IMR-90 (cell line): Measurements from ENCODE around the gene ARHGAP24. TPM values are rescaled to one million over a fixed set of nuclear protein-coding genes. Genes with fewer than 3 reads are reported as not detected.

Source experiments
- ATAC-seq: fragments of 200-7000 bp; cut with Tn5 transposase; 2 replicates; pipeline ENCODE4 v1.9.1; 2020; ENCODE audit warnings: low read depth, mild to moderate bottlenecking, moderate library complexity
- BruUV-seq: library from RNA; stranded (reverse); fragments of 400-500 nt; replicated peaks from 2 replicates; lab custom pipeline; 2021; lab: Mats Ljungman, UMichigan
- CTCF ChIA-PET: fragments of 300-600 bp; formaldehyde crosslinking; extraction: SDS; loops from one replicate; lab custom pipeline; 2021; ENCODE audit warnings: antibody characterized with exemption; lab: Yijun Ruan, JAX
- POLR2A ChIA-PET: fragments of 300-600 bp; sonication (Branson Sonifier 250); formaldehyde crosslinking; loops from one replicate; lab custom pipeline; 2022; ENCODE audit warnings: antibody characterized with exemption; ENCODE audit not compliant: unreplicated experiment; lab: Charles Lee
- DNase-seq: peaks from one replicate; pipeline ENCODE4 v3.0.0; 2013
- H2AFZ ChIP-seq: replicated peaks from 2 replicates; pipeline ENCODE3; 2013; ENCODE audit warnings: low read length, mild to moderate bottlenecking; ENCODE audit not compliant: poor library complexity
- H2AK5ac ChIP-seq: 2 replicates; pipeline ENCODE4 v1.6.1; 2013; ENCODE audit warnings: low read depth, low read length, inconsistent platforms
- H2AK9ac ChIP-seq: replicated peaks from 2 replicates; pipeline ENCODE3; 2013; ENCODE audit warnings: mild to moderate bottlenecking, low read depth, low read length, moderate library complexity; ENCODE audit not compliant: poor library complexity
- H2BK120ac ChIP-seq: 2 replicates; pipeline ENCODE4 v1.6.1; 2013; ENCODE audit warnings: low read depth, low read length, inconsistent platforms
- H2BK15ac ChIP-seq: 3 replicates; pipeline ENCODE4 v1.6.1; 2013; ENCODE audit warnings: low read depth, low read length, inconsistent platforms
- H2BK20ac ChIP-seq: 2 replicates; pipeline ENCODE4 v1.6.1; 2013; ENCODE audit warnings: low read depth, mild to moderate bottlenecking, inconsistent platforms, low read length, moderate library complexity
- H2BK5ac ChIP-seq: 2 replicates; pipeline ENCODE4 v1.6.1; 2013; ENCODE audit warnings: mild to moderate bottlenecking, low read depth, low read length, inconsistent platforms; ENCODE audit not compliant: poor library complexity, severe bottlenecking
- H3K14ac ChIP-seq: replicated peaks from 2 replicates; pipeline ENCODE4 v1.6.1; 2013; ENCODE audit warnings: low read depth, low read length, inconsistent platforms
- H3K18ac ChIP-seq: 2 replicates; pipeline ENCODE4 v1.6.1; 2013; ENCODE audit warnings: low read depth, low read length, control low read depth
- H3K23ac ChIP-seq: 2 replicates; pipeline ENCODE4 v1.6.1; 2013; ENCODE audit warnings: low read depth, low read length, inconsistent platforms
- H3K27ac ChIP-seq: 2 replicates; pipeline ENCODE4 v1.5.1; 2013; ENCODE audit warnings: mild to moderate bottlenecking, control low read depth, low read length; ENCODE audit not compliant: insufficient read depth
- H3K27me3 ChIP-seq: 2 replicates; pipeline ENCODE4 v1.6.1; 2013; ENCODE audit warnings: low read length; ENCODE audit not compliant: control insufficient read depth, insufficient read depth
- H3K36me3 ChIP-seq: 2 replicates; pipeline ENCODE4 v1.6.1; 2013; ENCODE audit warnings: low read length, mixed read lengths; ENCODE audit not compliant: control insufficient read depth, insufficient read depth
- H3K4ac ChIP-seq: 2 replicates; pipeline ENCODE4 v1.6.1; 2013; ENCODE audit warnings: low read depth, low read length, inconsistent platforms
- H3K4me1 ChIP-seq: 2 replicates; pipeline ENCODE4 v1.6.1; 2013; ENCODE audit warnings: low read length, mixed read lengths; ENCODE audit not compliant: control insufficient read depth, insufficient read depth
- H3K4me2 ChIP-seq: 2 replicates; pipeline ENCODE4 v1.6.1; 2013; ENCODE audit warnings: low read depth, mild to moderate bottlenecking, control low read depth, low read length, moderate library complexity
- H3K4me3 ChIP-seq: 2 replicates; pipeline ENCODE4 v1.5.1; 2013; ENCODE audit warnings: low read depth, mild to moderate bottlenecking, control low read depth, low read length, moderate library complexity; ENCODE audit not compliant: insufficient read depth
- H3K56ac ChIP-seq: 2 replicates; pipeline ENCODE4 v1.6.1; 2013; ENCODE audit warnings: low read length, inconsistent platforms; ENCODE audit not compliant: insufficient read depth; ENCODE audit errors: extremely low read depth
- H3K79me1 ChIP-seq, 2 experiments: 2 replicates each; pipeline ENCODE4 v1.6.1; 2013; ENCODE audit warnings: low read length in 2 of 2, inconsistent platforms in 1 of 2, low read depth in 1 of 2
- H3K9ac ChIP-seq: 2 replicates; pipeline ENCODE4 v1.6.1; 2013; ENCODE audit warnings: low read depth, low read length, control low read depth
- H3K9me1 ChIP-seq: 2 replicates; pipeline ENCODE4 v1.6.1; 2013; ENCODE audit warnings: low read length, inconsistent platforms; ENCODE audit not compliant: insufficient read depth
- H3K9me3 ChIP-seq: 2 replicates; pipeline ENCODE4 v1.6.1; 2013; ENCODE audit warnings: low read length; ENCODE audit not compliant: control insufficient read depth, insufficient read depth
- H4K20me1 ChIP-seq: 2 replicates; pipeline ENCODE4 v1.6.1; 2013; ENCODE audit warnings: low read length, inconsistent platforms; ENCODE audit not compliant: insufficient read depth
- H4K5ac ChIP-seq: 2 replicates; pipeline ENCODE4 v1.6.1; 2013; ENCODE audit warnings: mild to moderate bottlenecking, low read depth, low read length, control low read depth
- H4K8ac ChIP-seq, 2 experiments: 2 replicates each; pipeline ENCODE4 v1.6.1; 2013; ENCODE audit warnings: low read depth in 2 of 2, low read length in 2 of 2, control low read depth in 1 of 2, inconsistent platforms in 1 of 2
- H4K91ac ChIP-seq: 2 replicates; pipeline ENCODE4 v1.6.1; 2013; ENCODE audit warnings: low read depth, low read length, inconsistent platforms; ENCODE audit not compliant: insufficient read depth
- CHD1 ChIP-seq: IDR thresholded peaks from 2 replicates; pipeline ENCODE4 v1.6.1; 2012; ENCODE audit warnings: low read depth, low read length, improper control_type of control experiment
- FOS ChIP-seq: fragments of 150-350 bp; IDR thresholded peaks from 2 replicates; pipeline ENCODE4 v1.6.1; 2016; ENCODE audit warnings: low read depth, low read length
- POLR2A ChIP-seq: IDR thresholded peaks from 2 replicates; pipeline ENCODE4 v1.6.1; 2012; ENCODE audit warnings: mild to moderate bottlenecking, low read depth, low read length
- RCOR1 ChIP-seq: IDR thresholded peaks from 2 replicates; pipeline ENCODE4 v1.6.1; 2012; ENCODE audit warnings: mild to moderate bottlenecking, low read length, improper control_type of control experiment; ENCODE audit not compliant: insufficient replicate concordance
- SMC3 ChIP-seq: fragments of 150-350 bp; IDR thresholded peaks from 2 replicates; pipeline ENCODE4 v1.6.1; 2016; ENCODE audit warnings: low read depth, mild to moderate bottlenecking, antibody characterized with exemption, low read length, moderate library complexity
- WGBS, 2 experiments: methylation state at CpG; one replicate each; pipeline versions ENCODE4 v1.1.5 to v1.1.7; 2013; ENCODE audit warnings: missing lambda C conversion rate in 2 of 2; ENCODE audit not compliant: insufficient read length in 1 of 2; ENCODE audit errors: extremely low coverage in 2 of 2; 5-methylcytosine and 5-hydroxymethylcytosine counted together
- dilution Hi-C: fragments of 300-500 bp; cut with HindIII; formaldehyde crosslinking; loops from one replicate; pipeline ENCODE4 v1.14.3; 2018; ENCODE audit warnings: low sequenced_read_pairs; ENCODE audit not compliant: unreplicated experiment
- in situ Hi-C: fragments of 300-500 bp; cut with MboI; formaldehyde crosslinking; loops from 3 replicates; pipeline ENCODE4 v1.14.3; 2019; ENCODE audit warnings: low sequenced_read_pairs, inconsistent platforms, mixed read lengths
- intact Hi-C: fragments of 100-400 bp; cut with micrococcal nuclease; formaldehyde crosslinking; loops from 2 replicates; pipeline ENCODE4 v1.10.0; 2022
- polyA plus RNA-seq, 3 experiments: library from polyadenylated mRNA; depleted of rRNA; stranded (reverse); fragments of >200 nt; gene quantifications; 2 replicates each; pipeline ENCODE4 v1.2.3, GENCODE V29; 2012; ENCODE audit warnings: low replicate concordance in 1 of 3
- total RNA-seq: library from RNA; depleted of rRNA; stranded (reverse); fragments of >200 nt; gene quantifications from 2 replicates; pipeline ENCODE4 v1.2.3, GENCODE V29; 2012
- TF ChIP-seq, protein P1 (sequence below): fragments of 150-350 bp; IDR thresholded peaks from 2 replicates; pipeline ENCODE4 v1.6.1; 2016; ENCODE audit warnings: low read depth, mild to moderate bottlenecking, low read length, moderate library complexity, borderline replicate concordance

ARHGAP24 gene
- total and polyA plus RNA-seq, 2 of the 4 experiments (the other 2 are of a cell fraction): 11.9 to 24.0 TPM

DNA sequence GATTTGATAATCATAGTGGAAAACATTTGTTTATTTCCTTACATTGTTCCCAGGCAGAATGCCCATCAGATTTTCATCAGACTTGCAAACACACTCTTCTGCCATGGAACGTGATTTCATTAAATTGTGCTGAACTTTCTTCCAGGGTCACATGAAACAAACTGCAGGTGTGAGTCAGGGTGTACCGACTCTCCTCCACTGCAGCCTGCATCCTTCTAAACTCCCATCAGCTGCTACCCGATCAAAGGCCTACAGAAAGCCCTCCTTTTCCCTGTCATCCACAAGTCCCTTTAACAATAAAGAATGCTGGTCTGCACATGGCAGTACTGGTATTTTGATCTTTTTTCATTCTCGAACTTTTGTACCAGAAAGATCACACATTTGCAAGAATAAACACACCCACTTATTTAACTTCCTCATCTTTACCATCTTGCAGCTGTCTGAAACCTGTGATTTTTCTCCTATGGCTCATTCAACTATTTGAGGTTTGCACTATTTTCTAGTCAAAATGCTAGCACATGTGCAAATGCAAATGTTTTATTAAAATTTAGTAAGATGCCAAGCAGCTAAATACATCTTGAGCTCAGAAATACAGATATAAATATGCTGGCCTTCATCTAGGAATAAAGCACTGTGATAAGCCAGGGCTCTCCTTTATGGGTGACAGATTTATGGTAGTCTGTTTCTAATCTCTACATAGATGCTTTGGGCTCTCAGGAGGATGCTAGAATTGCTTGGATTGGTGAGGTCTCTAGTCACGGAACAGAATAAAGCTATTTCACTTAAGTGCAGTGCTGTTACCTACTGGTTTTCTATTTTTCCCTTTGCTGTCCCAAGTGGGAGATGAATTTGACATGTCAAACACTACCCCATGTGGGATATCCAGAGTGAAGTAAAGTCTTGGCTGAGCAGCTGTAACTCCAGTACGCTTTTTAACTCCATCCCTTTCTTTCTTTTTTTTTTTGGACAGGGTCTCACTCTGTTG lies 25.8 kb upstream of the ARHGAP24 start:
- Histone ChIP-seq H3K9ac (no peak overlapping the region), H4K5ac (no peak overlapping the region), H3K27me3 (no peaks in the 10 kb centered on the region), H3K23ac (no peak overlapping the region), H3K79me1 (no peaks in the 10 kb centered on the region), H2BK15ac (no peak overlapping the region), H3K4me3 (no peak overlapping the region), H3K4me2 (no peak overlapping the region), H2AFZ (no peak overlapping the region), H2BK5ac (no peak overlapping the region), H4K8ac (no peak overlapping the region), H3K9me3 (no peaks in the 10 kb centered on the region), H3K18ac (no peak overlapping the region), H3K4ac (no peak overlapping the region), H2BK20ac (no peak overlapping the region), H3K9me1 (no peaks in the 10 kb centered on the region), H3K27ac (no peak overlapping the region), H3K56ac (no peak overlapping the region), H3K36me3 (no peaks in the 10 kb centered on the region), H2AK9ac (no peak overlapping the region), H2AK5ac (no peak overlapping the region), H3K4me1 (no peaks in the 10 kb centered on the region), H2BK120ac (no peak overlapping the region), H4K20me1 (no peaks in the 10 kb centered on the region), H4K91ac (no peak overlapping the region), H3K14ac (no peak overlapping the region)
- no CpG with 5 or more reads among the region's 6 CpGs for WGBS, 2 experiments
- ChIA-PET CTCF (no interaction called here), POLR2A (no interaction called here)
- TF ChIP-seq, protein P1, sequence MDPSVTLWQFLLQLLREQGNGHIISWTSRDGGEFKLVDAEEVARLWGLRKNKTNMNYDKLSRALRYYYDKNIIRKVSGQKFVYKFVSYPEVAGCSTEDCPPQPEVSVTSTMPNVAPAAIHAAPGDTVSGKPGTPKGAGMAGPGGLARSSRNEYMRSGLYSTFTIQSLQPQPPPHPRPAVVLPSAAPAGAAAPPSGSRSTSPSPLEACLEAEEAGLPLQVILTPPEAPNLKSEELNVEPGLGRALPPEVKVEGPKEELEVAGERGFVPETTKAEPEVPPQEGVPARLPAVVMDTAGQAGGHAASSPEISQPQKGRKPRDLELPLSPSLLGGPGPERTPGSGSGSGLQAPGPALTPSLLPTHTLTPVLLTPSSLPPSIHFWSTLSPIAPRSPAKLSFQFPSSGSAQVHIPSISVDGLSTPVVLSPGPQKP: no peak
- TF ChIP-seq SMC3 (no peak), POLR2A (no peak), RCOR1 (no peak), FOS (no peak), CHD1 (no peak)
- dilution Hi-C loops: no loop called here
- no TSS peak for BruUV-seq
- no peak for DNase-seq
- intact Hi-C loops: no loop called here
- in situ Hi-C loops: no loop called here
- ATAC-seq: no peak
